GM12878 (cell line): ENCODE results near the gene CD82.

ENCODE experiments used
- BMI1 ChIP-seq: fragments of 450-650 bp; IDR thresholded peaks from 2 replicates; pipeline ENCODE4 v1.6.1; 2016; ENCODE audit warnings: mild to moderate bottlenecking, moderate library complexity, borderline replicate concordance
- NFIC ChIP-seq: IDR thresholded peaks from 2 replicates; pipeline ENCODE4 v1.6.1; 2012; ENCODE audit warnings: low read depth, mild to moderate bottlenecking, inconsistent platforms, low read length, moderate library complexity
- PBX3 ChIP-seq: IDR thresholded peaks from 2 replicates; pipeline ENCODE4 v1.6.1; 2011; ENCODE audit warnings: mild to moderate bottlenecking, low read depth, low read length, moderate library complexity; ENCODE audit not compliant: insufficient replicate concordance
- POLR2A ChIP-seq: IDR thresholded peaks from 2 replicates; pipeline ENCODE4 v1.6.1; 2011; ENCODE audit warnings: low read depth, mild to moderate bottlenecking, low read length
- SMARCA5 ChIP-seq: fragments of 450-650 bp; IDR thresholded peaks from 2 replicates; pipeline ENCODE4 v1.6.1; 2017; ENCODE audit warnings: mild to moderate bottlenecking
- TBL1XR1 ChIP-seq: IDR thresholded peaks from 2 replicates; pipeline ENCODE4 v1.6.1; 2012; ENCODE audit warnings: low read depth, low read length, improper control_type of control experiment
- USF2 ChIP-seq: IDR thresholded peaks from 2 replicates; pipeline ENCODE4 v1.6.1; 2011; ENCODE audit warnings: low read depth, low read length, improper control_type of control experiment, borderline replicate concordance

GRCh38 chr11:44533921-44534711, 31.3 kb upstream of the CD82 start:
- no peak for TF ChIP-seq POLR2A
- no peak for TF ChIP-seq USF2
- no peak for TF ChIP-seq PBX3
- no peak for TF ChIP-seq NFIC
- no peak for TF ChIP-seq BMI1
- TF ChIP-seq SMARCA5, result no peak
- no peak for TF ChIP-seq TBL1XR1
